HepG2 (cell line): Measurements from ENCODE around the gene RBM27. TPM values are rescaled to one million over a fixed set of nuclear protein-coding genes. Genes with fewer than 3 reads are reported as not detected.

Experiments used
- FOXA3 ChIP-seq: IDR thresholded peaks from 2 replicates; pipeline ENCODE4 v1.6.1; 2016; ENCODE audit warnings: missing genetic modification reagents, missing compliant biosample characterization
- IKZF5 ChIP-seq: IDR thresholded peaks from 2 replicates; pipeline ENCODE4 v1.6.1; 2018; ENCODE audit warnings: missing genetic modification reagents, mild to moderate bottlenecking, missing compliant biosample characterization
- MXD3 ChIP-seq: IDR thresholded peaks from 2 replicates; pipeline ENCODE4 v1.6.1; 2016; ENCODE audit warnings: mild to moderate bottlenecking, missing biosample characterization, missing genetic modification reagents
- PBX2 ChIP-seq: IDR thresholded peaks from 2 replicates; pipeline ENCODE4 v1.6.1; 2016; ENCODE audit warnings: control low read depth
- PITX1 ChIP-seq: sonication (generic); formaldehyde crosslinking; IDR thresholded peaks from 2 replicates; pipeline ENCODE4 v1.5.1; 2020; ENCODE audit warnings: mild to moderate bottlenecking, missing genetic modification reagents
- POLR2AphosphoS5 ChIP-seq: IDR thresholded peaks from 2 replicates; pipeline ENCODE4 v1.6.1; 2012; ENCODE audit warnings: low read depth, low read length
- PRDM15 ChIP-seq: sonication (generic); formaldehyde crosslinking; IDR thresholded peaks from 2 replicates; pipeline ENCODE4 v1.4.0; 2020; ENCODE audit warnings: missing genetic modification reagents
- TARDBP ChIP-seq: sonication (generic); formaldehyde crosslinking; IDR thresholded peaks from 2 replicates; pipeline ENCODE4 v1.8.0; 2022; ENCODE audit warnings: mild to moderate bottlenecking, missing genetic modification reagents
- TOPORS ChIP-seq: sonication (generic); formaldehyde crosslinking; IDR thresholded peaks from 2 replicates; pipeline ENCODE4 v1.8.0; 2023; ENCODE audit warnings: mild to moderate bottlenecking, missing genetic modification reagents
- YY1 ChIP-seq: IDR thresholded peaks from 2 replicates; pipeline ENCODE4 v1.6.1; 2011; ENCODE audit warnings: low read length, low read depth, moderate library complexity, mild to moderate bottlenecking; ENCODE audit not compliant: insufficient read depth, insufficient replicate concordance
- ZKSCAN8 ChIP-seq: IDR thresholded peaks from 2 replicates; pipeline ENCODE4 v1.6.1; 2016; ENCODE audit warnings: borderline replicate concordance, missing genetic modification reagents, missing compliant biosample characterization
- ZNF138 ChIP-seq: sonication (generic); formaldehyde crosslinking; IDR thresholded peaks from 2 replicates; pipeline ENCODE4 v1.5.0; 2020; ENCODE audit warnings: mild to moderate bottlenecking, low read depth, missing genetic modification reagents
- ZNF143 ChIP-seq: sonication (generic); formaldehyde crosslinking; IDR thresholded peaks from 2 replicates; pipeline ENCODE4 v1.4.0; 2020; ENCODE audit warnings: missing genetic modification reagents
- ZNF44 ChIP-seq: sonication (generic); formaldehyde crosslinking; IDR thresholded peaks from 2 replicates; pipeline ENCODE4 v1.5.1; 2020; ENCODE audit warnings: mild to moderate bottlenecking, missing genetic modification reagents
- ZNF503 ChIP-seq: sonication (generic); formaldehyde crosslinking; IDR thresholded peaks from 2 replicates; pipeline ENCODE4 v1.4.0; 2020; ENCODE audit warnings: missing genetic modification reagents
- ZNF558 ChIP-seq: sonication (generic); formaldehyde crosslinking; IDR thresholded peaks from 2 replicates; pipeline ENCODE4 v1.9.0; 2022; ENCODE audit warnings: mild to moderate bottlenecking, missing genetic modification reagents, borderline replicate concordance
- ZNF704 ChIP-seq: sonication (generic); formaldehyde crosslinking; IDR thresholded peaks from 2 replicates; pipeline ENCODE4 v1.8.1; 2023; ENCODE audit warnings: mild to moderate bottlenecking, inconsistent platforms, moderate library complexity, missing genetic modification reagents, borderline replicate concordance
- polyA plus RNA-seq, 8 experiments: library from polyadenylated mRNA; depleted of rRNA in 3 of 8; stranded (reverse) in 7 of 8; unstranded in 1 of 8; fragments of >200 nt; fragmentation: Illumina TruSeq in 4 of 8; extraction: Trizol in 4 of 8; gene quantifications; 2 replicates each; pipeline versions ENCODE4 v1.2.1 to v1.2.3, GENCODE V29; 2011 to 2016; ENCODE audit warnings: low read depth in 4 of 8, missing spikeins in 1 of 8, mixed read lengths in 1 of 8; ENCODE audit not compliant: insufficient read depth in 1 of 8
- total RNA-seq, 5 experiments: library from RNA; depleted of rRNA; stranded (reverse); fragments of >200 nt; fragmentation: Illumina TruSeq; extraction: Trizol; gene quantifications; 2 replicates each; pipeline ENCODE4 v1.2.3, GENCODE V29; 2016; ENCODE audit warnings: low read depth in 1 of 5

RBM27 gene
- total and polyA plus RNA-seq, 2 of the 13 experiments (the other 11 are each of a cell fraction or from before 2014, with no cell fraction given): 12.9 to 23.4 TPM

- TF ChIP-seq PBX2 (CRISPR knock-in tag): peak; percentile 99
- no peak; the same call in 1 of the 2 replicates for TF ChIP-seq PRDM15 (CRISPR knock-in tag)
- no peak for TF ChIP-seq FOXA3 (CRISPR knock-in tag)
- TF ChIP-seq ZNF143: no peak
- TF ChIP-seq TOPORS (CRISPR knock-in tag): no peak; the same call in 1 of the 2 replicates
- TF ChIP-seq ZNF558 (CRISPR knock-in tag): no peak
- peak; percentile 78; the same call in 1 of the 2 replicates for TF ChIP-seq IKZF5 (CRISPR knock-in tag)
- peak; percentile 84 for TF ChIP-seq YY1
- peak; percentile 66 for TF ChIP-seq PITX1
- 0 out of 2 replicates have a peak, but pooled peaks have one; percentile 27 for TF ChIP-seq ZKSCAN8
- no peak for TF ChIP-seq MXD3
- no peak for TF ChIP-seq ZNF138 (CRISPR knock-in tag)
- no peak for TF ChIP-seq ZNF704 (CRISPR knock-in tag)
- TF ChIP-seq TARDBP (CRISPR knock-in tag): 0 out of 2 replicates have a peak, but pooled peaks have one; percentile 21
- peak; percentile 85 for TF ChIP-seq POLR2AphosphoS5
- TF ChIP-seq ZNF44 (CRISPR knock-in tag): no peak
- peak; percentile 63; the same call in 1 of the 2 replicates for TF ChIP-seq ZNF503
Measured at GRCh38 chr5:146203011-146203871, at the start of gene RBM27 (continued).
